ENCODE data around the gene IQGAP2. TPM values are rescaled to one million over a fixed set of nuclear protein-coding genes. Genes with fewer than 3 reads are reported as not detected.
"Not testable (repeated sequence)": the region's sequence is repeated elsewhere in the genome, so short reads cannot be mapped to it uniquely, and the experiment has no call there.

The IQGAP2 gene
- total RNA-seq, 1 donor from 2014 or later, result 8.8 TPM

- Mint-ChIP-seq H3K4me1 (no peaks in the 10 kb centered on the region), H3K9me3 (no peaks in the 10 kb centered on the region), H3K36me3 (ENCODE audit: low read depth) (no peaks in the 10 kb centered on the region), H3K4me3 (no peak overlapping the region), H3K27me3 (peaks cover 4% of the 10 kb centered on the region), H3K27ac (no peak overlapping the region)
- intact Hi-C loops (cut with micrococcal nuclease), result no loop called here
- ChIA-PET POLR2A (no interaction called here), CTCF (no interaction called here)
- TF ChIP-seq, protein P1, sequence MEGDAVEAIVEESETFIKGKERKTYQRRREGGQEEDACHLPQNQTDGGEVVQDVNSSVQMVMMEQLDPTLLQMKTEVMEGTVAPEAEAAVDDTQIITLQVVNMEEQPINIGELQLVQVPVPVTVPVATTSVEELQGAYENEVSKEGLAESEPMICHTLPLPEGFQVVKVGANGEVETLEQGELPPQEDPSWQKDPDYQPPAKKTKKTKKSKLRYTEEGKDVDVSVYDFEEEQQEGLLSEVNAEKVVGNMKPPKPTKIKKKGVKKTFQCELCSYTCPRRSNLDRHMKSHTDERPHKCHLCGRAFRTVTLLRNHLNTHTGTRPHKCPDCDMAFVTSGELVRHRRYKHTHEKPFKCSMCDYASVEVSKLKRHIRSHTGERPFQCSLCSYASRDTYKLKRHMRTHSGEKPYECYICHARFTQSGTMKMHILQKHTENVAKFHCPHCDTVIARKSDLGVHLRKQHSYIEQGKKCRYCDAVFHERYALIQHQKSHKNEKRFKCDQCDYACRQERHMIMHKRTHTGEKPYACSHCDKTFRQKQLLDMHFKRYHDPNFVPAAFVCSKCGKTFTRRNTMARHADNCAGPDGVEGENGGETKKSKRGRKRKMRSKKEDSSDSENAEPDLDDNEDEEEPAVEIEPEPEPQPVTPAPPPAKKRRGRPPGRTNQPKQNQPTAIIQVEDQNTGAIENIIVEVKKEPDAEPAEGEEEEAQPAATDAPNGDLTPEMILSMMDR (IDR thresholded peaks at IDR 0.05), result no peak
- no peak for ATAC-seq (ENCODE audit: low read depth)
- no peak for DNase-seq
Measured at GRCh38 chr5:76365561-76365960, 37.5 kb upstream of the IQGAP2 start.

DNA sequence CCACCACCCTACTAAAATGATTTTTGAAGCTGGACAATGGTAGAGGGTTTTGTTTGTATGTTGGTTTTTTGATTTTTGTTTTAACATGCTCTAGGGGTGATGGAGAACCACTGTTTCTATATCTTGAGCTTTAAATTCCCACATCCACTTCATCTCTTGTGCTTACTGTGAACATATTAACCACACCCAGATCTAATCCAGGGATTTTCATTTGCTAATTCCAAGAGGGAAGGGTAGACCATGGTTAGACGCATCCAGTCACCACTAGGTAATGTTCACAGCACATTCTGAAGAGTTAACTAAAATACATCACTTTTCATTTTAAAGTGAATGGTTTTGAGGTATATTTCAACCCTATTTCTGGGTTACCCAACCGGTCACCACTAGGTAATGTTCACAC, 36.5 kb upstream of the IQGAP2 start:
- Mint-ChIP-seq H3K4me1 (no peaks in the 10 kb centered on the region), H3K27me3 (peaks cover 4% of the 10 kb centered on the region), H3K4me3 (no peak overlapping the region), H3K9me3 (no peaks in the 10 kb centered on the region), H3K27ac (no peak overlapping the region), H3K36me3 (ENCODE audit: low read depth) (no peaks in the 10 kb centered on the region)
- no peak for ATAC-seq (ENCODE audit: low read depth)
- TF ChIP-seq, protein P1 (IDR thresholded peaks at IDR 0.05), result no peak
- ChIA-PET CTCF (no interaction called here), POLR2A (no interaction called here)
- DNase-seq, result no peak
- intact Hi-C loops (cut with micrococcal nuclease), result no loop called here

DNA sequence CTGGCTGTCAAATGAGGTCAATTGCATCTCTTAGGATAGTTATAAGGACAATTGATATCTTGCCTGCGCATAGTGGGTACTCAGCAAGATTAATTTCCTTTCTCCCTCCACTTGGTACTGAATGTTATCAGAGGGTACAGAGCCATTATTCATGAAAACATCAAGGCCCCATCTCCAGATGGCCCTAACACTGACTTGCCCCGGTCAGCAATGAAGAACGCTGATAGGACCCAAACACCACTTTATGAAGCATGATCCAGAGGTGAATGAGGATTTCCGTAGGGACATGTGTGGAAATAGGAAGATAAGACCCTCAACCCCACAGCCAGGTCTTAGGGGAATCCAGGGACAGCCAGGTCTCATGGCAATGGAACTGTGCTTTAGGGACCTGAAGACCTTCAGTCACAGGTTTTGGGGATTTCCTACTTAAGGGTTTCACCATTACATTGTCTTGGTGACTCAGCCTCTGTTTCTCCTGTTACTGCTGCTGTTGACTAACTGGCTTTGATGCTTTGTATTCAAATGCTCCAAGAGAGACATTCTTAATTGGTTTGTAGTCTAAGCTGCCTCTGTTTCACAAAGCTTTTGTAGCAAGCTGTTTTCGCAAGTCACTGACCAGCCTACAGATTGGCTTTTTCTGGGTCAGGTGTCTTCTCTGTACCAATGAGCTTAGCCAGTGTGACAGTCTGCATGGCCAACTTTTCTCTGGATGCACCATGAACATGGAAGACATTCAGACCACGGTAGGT, 35.3 kb upstream of the IQGAP2 start:
- no peaks in the 10 kb centered on the region for H3K36me3 Mint-ChIP-seq (ENCODE audit: low read depth)
- POLR2A ChIA-PET, result interaction anchor here (0.6 kb wide), 1 partner anchor 35 kb away, joined by 4 read pairs; no protein-coding TSS in a partner anchor
- no peak overlapping the region for H3K27ac Mint-ChIP-seq
- ATAC-seq (ENCODE audit: low read depth) (no peak), DNase-seq (no peak)
- no peaks in the 10 kb centered on the region for H3K9me3 Mint-ChIP-seq
- intact Hi-C loops (cut with micrococcal nuclease), result no loop called here
- no peak overlapping the region for H3K4me3 Mint-ChIP-seq
- CTCF ChIA-PET, result no interaction called here
- peaks cover 2% of the 10 kb centered on the region for H3K27me3 Mint-ChIP-seq
- H3K4me1 Mint-ChIP-seq, result no peaks in the 10 kb centered on the region
- TF ChIP-seq, protein P1 (IDR thresholded peaks at IDR 0.05), result no peak

DNA sequence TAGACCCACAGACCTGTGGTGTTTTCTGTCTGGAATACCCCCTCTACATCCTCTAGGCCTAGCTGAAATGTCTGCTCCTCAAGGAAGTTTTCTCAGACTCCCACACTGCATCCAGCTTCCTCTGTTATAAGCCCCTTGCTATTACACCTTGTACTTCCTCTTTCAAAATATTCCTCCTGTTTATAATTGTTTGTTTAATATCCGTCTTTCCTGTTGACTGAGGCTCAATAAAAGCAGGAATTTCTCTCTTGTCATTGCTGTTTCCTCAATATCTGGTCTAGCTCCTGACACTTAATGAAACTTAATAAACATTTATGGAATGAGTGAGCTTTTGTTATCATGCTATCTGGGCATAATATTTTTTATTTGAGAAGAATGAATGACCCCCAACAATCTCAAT, 34.1 kb upstream of the IQGAP2 start:
- no peak overlapping the region for H3K4me3 Mint-ChIP-seq
- TF ChIP-seq, protein P1 (IDR thresholded peaks at IDR 0.05), result no peak
- H3K27me3 Mint-ChIP-seq, result peaks cover under 1% of the 10 kb centered on the region
- H3K27ac Mint-ChIP-seq, result no peak overlapping the region
- no peaks in the 10 kb centered on the region for H3K36me3 Mint-ChIP-seq (ENCODE audit: low read depth)
- intact Hi-C loops (cut with micrococcal nuclease), result no loop called here
- H3K4me1 Mint-ChIP-seq, result no peaks in the 10 kb centered on the region
- ATAC-seq (ENCODE audit: low read depth) (no peak), DNase-seq (no peak)
- ChIA-PET CTCF (no interaction called here), POLR2A (no interaction called here)
- no peaks in the 10 kb centered on the region for H3K9me3 Mint-ChIP-seq

GRCh38 chr5:76369668-76370067, 33.4 kb upstream of the IQGAP2 start:
- H3K4me1 Mint-ChIP-seq; H3K9me3 Mint-ChIP-seq; H3K27ac Mint-ChIP-seq; DNase-seq; CTCF ChIA-PET; POLR2A ChIA-PET; H3K36me3 Mint-ChIP-seq (ENCODE audit: low read depth); intact Hi-C loops (cut with micrococcal nuclease); ATAC-seq (ENCODE audit: low read depth); H3K4me3 Mint-ChIP-seq; H3K27me3 Mint-ChIP-seq: not testable (repeated sequence)

GRCh38 chr5:76371960-76372322, 31.1 kb upstream of the IQGAP2 start:
- Mint-ChIP-seq H3K36me3 (ENCODE audit: low read depth) (no peaks in the 10 kb centered on the region), H3K27me3 (no peaks in the 10 kb centered on the region), H3K4me3 (no peak overlapping the region), H3K4me1 (no peaks in the 10 kb centered on the region), H3K27ac (no peak overlapping the region), H3K9me3 (no peaks in the 10 kb centered on the region)
- TF ChIP-seq, protein P1 (IDR thresholded peaks at IDR 0.05), result no peak
- ATAC-seq (ENCODE audit: low read depth) (no peak), DNase-seq (no peak)
- POLR2A ChIA-PET, result no interaction called here
- intact Hi-C loops (cut with micrococcal nuclease), result no loop called here
- CTCF ChIA-PET, result no interaction called here

Measured in activated B cell treated with CpG ODN at 0.5 μM for 24 hours (primary cell).